IgD-negative memory B cell (primary cell): ENCODE measurements around the gene MTHFD1L. TPM values are rescaled to one million over a fixed set of nuclear protein-coding genes. Genes with fewer than 3 reads are reported as not detected.
"Not testable (repeated sequence)": the region's sequence is repeated elsewhere in the genome, so short reads cannot be mapped to it uniquely, and the experiment has no call there.

Experiments used
- H3K27ac Mint-ChIP-seq, 3 donors: one replicate each; pipeline ENCODE4 v1.8.0; 2020 to 2022; ENCODE audit warnings: mild to moderate bottlenecking in 3 of 3, mixed read lengths in 3 of 3, moderate library complexity in 1 of 3
- H3K27me3 Mint-ChIP-seq: one replicate; pipeline ENCODE4 v1.8.0; 2021; ENCODE audit warnings: mixed read lengths
- H3K36me3 Mint-ChIP-seq: one replicate; pipeline ENCODE4 v1.8.0; 2020; ENCODE audit warnings: mild to moderate bottlenecking, mixed read lengths
- H3K4me1 Mint-ChIP-seq, 3 donors: one replicate each; pipeline ENCODE4 v1.8.0; 2020 to 2022; ENCODE audit warnings: mixed read lengths in 3 of 3, mild to moderate bottlenecking in 1 of 3
- H3K4me3 Mint-ChIP-seq, 4 donors: one replicate each; pipeline ENCODE4 v1.8.0; 2020 to 2022; ENCODE audit warnings: mild to moderate bottlenecking in 4 of 4, mixed read lengths in 4 of 4, moderate library complexity in 3 of 4
- H3K9me3 Mint-ChIP-seq, 3 donors: one replicate each; pipeline ENCODE4 v1.8.0; 2020 to 2021; ENCODE audit warnings: mixed read lengths in 3 of 3, mild to moderate bottlenecking in 1 of 3
- polyA plus RNA-seq: library from polyadenylated mRNA; unstranded; fragments of 300-500 nt; fragmentation: Illumina TruSeq; gene quantifications from one replicate; pipeline ENCODE4 v1.2.3, GENCODE V29; 2021

Gene MTHFD1L
- polyA plus RNA-seq, 1 donor from 2014 or later, result 1.9 TPM

GRCh38 chr6:151103266-151103665 lies 237.8 kb downstream of the MTHFD1L start:
- H3K9me3 Mint-ChIP-seq, result peaks cover 0 to 3% (median 0%) of the 10 kb centered on the region in 3 donors
- H3K4me1 Mint-ChIP-seq, result peaks cover 0 to 3% (median 0%) of the 10 kb centered on the region in 3 donors
- no peak overlapping the region for H3K27ac Mint-ChIP-seq
- no peaks in the 10 kb centered on the region for H3K27me3 Mint-ChIP-seq
- H3K4me3 Mint-ChIP-seq, result no peak overlapping the region
- H3K36me3 Mint-ChIP-seq, result peaks cover 3% of the 10 kb centered on the region

- Mint-ChIP-seq H3K4me1 (peaks cover 0 to 3% (median 0%) of the 10 kb centered on the region in 3 donors), H3K36me3 (peaks cover 2% of the 10 kb centered on the region), H3K27ac (no peak overlapping the region), H3K4me3 (no peak overlapping the region), H3K9me3 (no peaks in the 10 kb centered on the region), H3K27me3 (peaks cover 6% of the 10 kb centered on the region)
Measured at GRCh38 chr6:151107897-151108427, 242.5 kb downstream of the MTHFD1L start.

GRCh38 chr6:151108548-151108947 lies 243.0 kb downstream of the MTHFD1L start:
- peaks cover 6% of the 10 kb centered on the region for H3K27me3 Mint-ChIP-seq
- peaks cover 0 to 3% (median 0%) of the 10 kb centered on the region in 3 donors for H3K4me1 Mint-ChIP-seq
- H3K27ac Mint-ChIP-seq, result no peak overlapping the region

GRCh38 chr6:151109361-151109760 lies 243.9 kb downstream of the MTHFD1L start:
- Mint-ChIP-seq H3K27ac (no peak overlapping the region), H3K4me1 (peaks cover 0 to 3% (median 0%) of the 10 kb centered on the region in 3 donors), H3K27me3 (peaks cover 6% of the 10 kb centered on the region), H3K9me3 (no peaks in the 10 kb centered on the region), H3K36me3 (peaks cover 2% of the 10 kb centered on the region), H3K4me3 (no peak overlapping the region)

More at GRCh38 chr6:151108548-151108947, 243.0 kb downstream of the MTHFD1L start:
- Mint-ChIP-seq H3K9me3 (no peaks in the 10 kb centered on the region), H3K4me3 (no peak overlapping the region), H3K36me3 (peaks cover 2% of the 10 kb centered on the region)

- H3K4me1 Mint-ChIP-seq, result peaks cover 0 to 2% (median 0%) of the 10 kb centered on the region in 3 donors
- H3K27me3 Mint-ChIP-seq, result peaks cover 6% of the 10 kb centered on the region
- no peak overlapping the region for H3K27ac Mint-ChIP-seq
- H3K4me3 Mint-ChIP-seq, result no peak overlapping the region
- H3K9me3 Mint-ChIP-seq, result no peaks in the 10 kb centered on the region
- H3K36me3 Mint-ChIP-seq, result peaks cover 2% of the 10 kb centered on the region
Measured at GRCh38 chr6:151109869-151110575, 244.5 kb downstream of the MTHFD1L start.

- Mint-ChIP-seq H3K27ac (no peak overlapping the region), H3K4me1 (peaks cover 0 to 2% (median 0%) of the 10 kb centered on the region in 3 donors), H3K9me3 (no peaks in the 10 kb centered on the region), H3K27me3 (peaks cover 6% of the 10 kb centered on the region), H3K36me3 (peaks cover 2% of the 10 kb centered on the region), H3K4me3 (no peak overlapping the region)
Measured at GRCh38 chr6:151110576-151110905, 245.0 kb downstream of the MTHFD1L start.

GRCh38 chr6:151111670-151112069 lies 246.2 kb downstream of the MTHFD1L start:
- Mint-ChIP-seq H3K4me3 (no peak overlapping the region), H3K4me1 (no peaks in the 10 kb centered on the region)

GRCh38 chr6:151112130-151112529 lies 246.6 kb downstream of the MTHFD1L start:
- H3K36me3 Mint-ChIP-seq, result peaks cover 1% of the 10 kb centered on the region
- H3K4me1 Mint-ChIP-seq, result no peaks in the 10 kb centered on the region
- H3K9me3 Mint-ChIP-seq, result no peaks in the 10 kb centered on the region
- H3K27me3 Mint-ChIP-seq, result peaks cover 6% of the 10 kb centered on the region
- no peak overlapping the region for H3K4me3 Mint-ChIP-seq
- H3K27ac Mint-ChIP-seq, result no peak overlapping the region

More at GRCh38 chr6:151111670-151112069, 246.2 kb downstream of the MTHFD1L start:
- Mint-ChIP-seq H3K27ac (no peak overlapping the region), H3K36me3 (peaks cover 2% of the 10 kb centered on the region), H3K27me3 (peaks cover 6% of the 10 kb centered on the region), H3K9me3 (no peaks in the 10 kb centered on the region)

GRCh38 chr6:151112884-151113283 lies 247.4 kb downstream of the MTHFD1L start:
- H3K9me3 Mint-ChIP-seq, H3K4me1 Mint-ChIP-seq, H3K4me3 Mint-ChIP-seq, H3K27me3 Mint-ChIP-seq, H3K27ac Mint-ChIP-seq, H3K36me3 Mint-ChIP-seq: not testable (repeated sequence)

- Mint-ChIP-seq H3K9me3 (no peaks in the 10 kb centered on the region), H3K27ac (no peak overlapping the region), H3K27me3 (peaks cover 6% of the 10 kb centered on the region)
Measured at GRCh38 chr6:151113641-151114040, 248.1 kb downstream of the MTHFD1L start.

GRCh38 chr6:151118461-151119123 lies 253.1 kb downstream of the MTHFD1L start:
- Mint-ChIP-seq H3K9me3 (no peaks in the 10 kb centered on the region), H3K4me3 (peak overlapping the region in 1 of 4 donors; percentile 39), H3K4me1 (no peaks in the 10 kb centered on the region), H3K36me3 (no peaks in the 10 kb centered on the region), H3K27me3 (no peaks in the 10 kb centered on the region), H3K27ac (no peak overlapping the region)

More at GRCh38 chr6:151113641-151114040, 248.1 kb downstream of the MTHFD1L start:
- H3K36me3 Mint-ChIP-seq, result no peaks in the 10 kb centered on the region
- no peak overlapping the region for H3K4me3 Mint-ChIP-seq
- H3K4me1 Mint-ChIP-seq, result no peaks in the 10 kb centered on the region

GRCh38 chr6:151119823-151120524 lies 254.5 kb downstream of the MTHFD1L start:
- H3K27ac Mint-ChIP-seq, result no peak overlapping the region

GRCh38 chr6:151121900-151122299 lies 256.4 kb downstream of the MTHFD1L start:
- Mint-ChIP-seq H3K4me3 (no peak overlapping the region), H3K4me1 (no peaks in the 10 kb centered on the region), H3K27ac (no peak overlapping the region), H3K27me3 (no peaks in the 10 kb centered on the region), H3K9me3 (no peaks in the 10 kb centered on the region), H3K36me3 (no peaks in the 10 kb centered on the region)

More at GRCh38 chr6:151119823-151120524, 254.5 kb downstream of the MTHFD1L start:
- H3K9me3 Mint-ChIP-seq, result no peaks in the 10 kb centered on the region
- no peaks in the 10 kb centered on the region for H3K27me3 Mint-ChIP-seq
- H3K36me3 Mint-ChIP-seq, result no peaks in the 10 kb centered on the region
- H3K4me1 Mint-ChIP-seq, result no peaks in the 10 kb centered on the region
- H3K4me3 Mint-ChIP-seq, result no peak overlapping the region

GRCh38 chr6:151123641-151124040 lies 258.1 kb downstream of the MTHFD1L start:
- not testable (repeated sequence) for H3K36me3 Mint-ChIP-seq, H3K27me3 Mint-ChIP-seq, H3K4me3 Mint-ChIP-seq, H3K9me3 Mint-ChIP-seq, H3K27ac Mint-ChIP-seq, H3K4me1 Mint-ChIP-seq

GRCh38 chr6:151125242-151125641 lies 259.7 kb downstream of the MTHFD1L start:
- H3K9me3 Mint-ChIP-seq, H3K27me3 Mint-ChIP-seq, H3K4me3 Mint-ChIP-seq, H3K4me1 Mint-ChIP-seq, H3K27ac Mint-ChIP-seq, H3K36me3 Mint-ChIP-seq: not testable (repeated sequence)
